Fibroblast of skin of left biceps (primary cell): ENCODE measurements around the gene NUDT5.
"Not testable (repeated sequence)": the region's sequence is repeated elsewhere in the genome, so short reads cannot be mapped to it uniquely, and the experiment has no call there.

Experiments used
- DNase-seq, 2 experiments: peaks; one replicate each; pipeline ENCODE4 v3.0.0-alpha.2; 2013; ENCODE audit warnings: low read depth in 2 of 2

The NUDT5 gene

DNA sequence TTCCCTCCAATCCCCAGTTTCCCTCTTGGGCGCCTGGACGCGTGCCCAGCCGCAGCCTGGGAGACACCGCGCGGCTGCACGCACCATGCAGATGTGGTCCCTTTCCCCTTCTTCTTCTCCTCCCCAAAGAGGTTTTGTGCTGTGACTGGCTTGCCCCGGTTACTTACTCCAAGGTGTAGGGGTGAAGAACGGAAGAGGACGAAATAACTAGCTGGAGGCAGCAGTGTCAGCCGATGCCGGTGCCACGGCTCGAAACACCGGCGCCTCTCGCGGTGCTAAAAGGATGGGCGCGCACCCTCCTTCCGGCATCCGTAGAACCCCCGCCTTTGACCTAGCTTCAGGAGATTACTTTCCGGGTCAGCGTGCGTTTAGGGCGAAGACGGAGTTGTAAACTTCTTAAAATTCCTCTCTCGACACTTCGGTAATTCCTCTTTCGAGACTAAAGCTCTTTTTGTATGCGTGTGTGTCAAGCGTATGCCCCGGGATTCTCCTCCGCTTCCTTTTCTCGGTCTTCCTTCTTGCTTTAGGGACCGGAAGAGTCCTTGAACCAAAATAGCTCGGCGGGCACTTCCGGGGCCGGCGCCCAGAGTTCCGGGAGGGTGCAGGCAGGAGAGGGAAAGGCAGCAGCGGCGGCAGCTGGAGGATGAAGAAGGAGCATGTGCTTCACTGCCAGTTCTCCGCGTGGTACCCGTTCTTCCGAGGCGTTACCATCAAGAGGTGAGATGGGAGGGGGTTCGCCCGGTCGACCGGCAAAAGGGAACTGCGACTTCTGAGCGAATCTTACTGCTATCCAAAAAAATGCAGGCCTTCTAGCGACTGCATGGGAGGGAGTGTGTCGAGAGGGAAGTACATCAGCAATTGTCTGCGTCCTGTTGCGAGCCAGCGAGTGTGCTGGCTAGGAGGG lies at the start of gene NUDT5, which contains the start of gene CDC123:
TSS of gene NUDT5 (minus strand) at position 289 of the 904 bp plus-strand sequence. CDS start 9,600 bp downstream, outside the sequence.
TSS of gene CDC123 (plus strand) at position 586 of the 904 bp plus-strand sequence. CDS start at position 644, 58 bp downstream.
- peak; percentile 57 to 66 for DNase-seq

DNA sequence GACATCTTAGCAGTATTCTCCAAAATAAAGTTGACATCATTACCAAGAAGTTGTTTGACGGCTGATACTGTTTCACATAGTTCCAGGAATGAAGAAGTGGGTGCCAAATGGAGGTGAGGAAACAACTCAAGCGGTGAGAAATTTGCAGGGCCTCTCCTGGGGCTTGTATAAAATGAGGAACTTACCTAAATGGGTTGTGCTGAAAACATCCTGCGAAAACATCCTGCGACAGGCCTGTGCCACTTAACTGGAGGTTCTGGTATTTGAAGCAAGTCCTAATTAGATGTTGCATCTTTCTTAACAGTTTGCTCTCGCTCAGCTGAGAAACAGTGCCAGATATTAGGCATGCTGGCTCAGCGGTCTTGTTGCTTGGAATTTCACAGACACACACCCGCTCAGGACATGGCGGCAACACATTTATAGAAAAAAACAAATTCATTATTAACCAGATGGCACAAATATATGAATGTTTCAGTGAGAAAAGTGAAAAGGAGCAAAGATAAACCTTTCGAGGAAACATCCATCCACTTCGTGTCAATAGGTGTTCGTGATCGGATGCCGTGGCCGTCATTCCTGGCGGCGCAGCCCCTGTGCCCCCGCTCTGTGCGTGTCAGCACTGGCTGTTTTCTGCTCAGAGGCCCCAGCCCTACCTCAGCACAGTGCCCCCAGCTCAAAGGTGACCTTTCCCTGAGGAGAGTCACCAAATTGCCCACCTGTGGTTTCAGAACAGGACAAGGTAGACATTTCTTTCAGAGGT lies 48.4 kb upstream of the NUDT5 start:
- no peak for DNase-seq

DNA sequence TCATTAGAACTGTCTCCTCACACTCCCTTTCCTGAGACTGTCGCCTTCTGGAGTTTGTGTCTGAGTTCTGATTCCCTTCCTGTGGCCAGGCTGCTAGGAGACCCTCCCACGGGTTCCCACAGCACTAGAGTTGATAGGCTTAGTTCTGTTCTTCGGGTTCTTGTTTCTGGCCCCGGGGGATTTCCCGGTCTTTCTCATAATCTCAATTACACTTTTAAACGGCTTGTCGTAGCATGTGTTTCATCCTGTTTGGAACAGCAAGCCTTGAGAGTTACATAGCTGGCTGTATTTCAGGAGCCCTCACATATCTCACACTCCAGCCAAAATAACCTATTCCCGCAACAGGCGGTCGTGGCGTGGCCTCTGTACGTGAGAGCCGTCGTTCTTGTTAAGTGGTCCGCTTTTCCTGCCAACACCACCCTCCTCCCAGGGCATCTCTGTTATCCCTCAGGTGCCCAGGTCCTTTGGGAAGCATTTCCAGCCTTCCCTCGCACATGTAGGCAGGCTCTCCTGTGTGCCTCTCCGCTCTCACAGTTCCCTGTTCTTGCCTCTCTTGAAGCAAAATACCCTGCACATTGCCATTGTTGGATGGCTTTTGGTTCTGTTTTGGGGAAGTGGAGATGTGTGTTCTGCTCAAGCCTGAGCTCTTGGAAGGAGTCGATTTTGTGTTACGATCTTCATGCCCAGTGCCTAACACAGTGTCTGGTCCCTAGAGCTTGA lies 46.3 kb upstream of the NUDT5 start:
- no peak for DNase-seq

DNA sequence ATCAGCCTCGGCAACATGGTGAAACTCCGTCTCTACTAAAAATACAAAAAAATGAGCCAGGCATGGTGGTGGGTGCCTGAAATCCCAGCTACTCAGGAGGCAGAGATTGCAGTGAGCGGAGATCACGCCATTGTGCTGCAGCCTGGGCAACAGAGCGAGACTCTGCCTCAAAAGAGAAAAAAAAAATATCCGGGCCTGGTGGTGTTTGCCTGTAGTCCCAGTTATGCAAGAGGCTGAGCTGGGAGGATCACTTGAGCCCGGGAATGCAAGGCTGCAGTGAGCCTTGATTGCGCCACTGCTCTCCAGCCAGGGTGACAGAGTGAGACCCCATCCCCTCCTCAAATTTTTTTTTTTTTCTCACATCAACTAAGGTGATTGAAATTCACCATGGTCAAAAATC lies 43.1 kb upstream of the NUDT5 start:
- DNase-seq, result no peak

DNA sequence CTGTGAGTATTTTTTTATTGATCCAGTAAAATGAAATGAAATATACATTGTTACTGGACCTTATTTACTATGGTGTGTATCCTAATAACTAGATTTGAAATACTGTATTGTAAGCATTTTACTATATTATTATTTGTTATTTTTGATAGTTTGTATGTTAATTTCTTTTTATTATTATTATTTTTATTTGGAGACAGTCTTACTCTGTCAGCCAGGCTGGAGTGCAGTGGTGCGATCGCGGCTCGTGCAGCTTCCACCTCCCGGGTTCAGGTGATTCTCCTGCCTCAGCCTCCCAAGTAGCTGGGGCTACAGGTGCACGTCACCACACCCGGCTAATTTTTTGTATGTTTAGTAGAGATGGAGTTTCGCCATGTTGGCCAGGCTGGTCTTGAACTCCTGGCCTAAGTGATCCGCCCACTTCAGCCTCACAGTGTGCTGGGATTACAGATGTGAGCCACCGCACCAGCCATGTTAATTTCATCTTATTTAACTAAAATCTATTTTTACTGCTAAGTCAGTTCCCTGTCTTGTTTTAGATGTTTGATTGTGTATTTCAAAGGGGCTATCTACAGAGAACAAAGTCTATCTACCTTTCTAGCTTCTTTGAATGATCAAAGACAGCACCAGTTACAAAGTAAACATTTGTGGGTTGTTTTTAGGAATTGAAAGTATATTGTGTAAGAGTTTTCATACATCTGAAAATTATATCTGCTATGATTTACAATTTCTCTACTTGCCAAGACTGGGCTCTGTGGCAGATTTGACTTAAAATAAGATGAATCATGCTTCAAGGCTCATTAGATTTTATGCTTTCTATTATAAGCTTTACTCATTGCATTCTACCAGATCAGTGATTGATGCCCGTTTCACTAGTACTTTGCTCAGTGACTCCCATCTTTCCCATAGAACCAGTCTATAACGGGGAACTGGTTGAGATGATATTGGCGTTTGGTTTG lies 41.9 kb upstream of the NUDT5 start:
- no peak for DNase-seq

DNA sequence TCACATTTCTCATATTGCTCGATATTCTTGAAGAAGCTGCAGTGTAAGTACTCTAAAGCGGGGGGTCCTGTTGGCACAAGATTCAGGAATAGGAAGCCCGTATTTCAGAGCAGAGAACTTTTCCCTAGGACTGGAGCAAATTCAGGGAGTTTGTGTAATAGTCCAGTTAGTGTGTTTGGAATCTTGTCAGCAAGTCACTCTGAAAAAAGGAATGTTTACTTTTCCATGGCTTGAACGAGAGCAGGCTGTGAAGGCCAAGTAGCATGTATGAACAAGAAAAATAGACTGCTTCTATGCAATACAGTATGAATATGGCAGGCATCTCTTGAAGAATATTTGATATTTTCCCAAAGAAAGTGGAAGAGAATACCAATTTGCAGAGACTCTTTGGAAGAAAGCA lies 40.1 kb upstream of the NUDT5 start:
- DNase-seq, result no peak

DNA sequence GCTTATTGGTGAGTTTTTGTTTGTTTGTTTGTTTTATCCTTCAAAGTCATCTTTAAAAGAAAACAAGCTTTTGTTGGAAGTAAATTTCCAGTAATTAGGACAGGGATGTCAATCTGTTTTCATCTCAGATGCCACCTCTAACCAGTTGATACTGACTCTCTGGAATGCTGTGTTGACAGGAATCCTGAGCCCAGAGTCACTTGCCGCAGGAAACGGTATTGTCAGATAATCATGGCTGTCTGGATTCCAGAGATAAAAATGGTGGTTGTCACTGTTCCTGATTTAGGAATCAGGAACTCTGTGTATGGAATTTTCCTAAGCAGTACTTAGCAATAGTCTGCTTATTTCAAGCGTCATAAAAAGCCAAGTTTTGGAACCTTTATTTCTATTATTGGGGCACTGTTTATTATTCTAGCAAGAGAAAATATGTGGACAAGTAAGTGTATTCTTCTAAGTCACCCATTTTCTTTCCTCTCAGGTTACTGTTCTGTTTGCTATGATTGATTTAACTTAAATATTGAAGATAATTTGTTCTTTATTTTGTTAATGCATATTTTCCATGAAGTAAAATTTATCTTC lies 39.5 kb upstream of the NUDT5 start:
- no peak for DNase-seq

DNA sequence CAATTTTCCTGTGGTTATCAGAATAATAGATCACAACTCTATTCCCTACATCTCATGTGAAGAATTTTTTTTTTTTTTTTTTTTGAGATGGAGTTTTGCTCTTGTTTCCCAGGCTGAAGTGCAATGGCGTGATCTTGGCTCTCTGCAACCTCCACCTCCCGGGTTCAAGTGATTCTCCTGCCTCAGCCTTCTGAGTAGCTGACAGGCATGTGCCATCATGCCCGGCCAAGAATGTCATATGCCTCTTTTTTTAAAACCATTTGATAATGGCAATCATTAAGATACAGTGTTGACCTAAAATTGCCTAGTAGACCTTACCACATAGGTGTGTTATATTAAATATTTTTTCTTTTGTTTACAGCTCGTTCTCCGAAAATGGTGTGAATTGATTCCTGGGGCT lies 39.0 kb upstream of the NUDT5 start:
- DNase-seq, result not testable (repeated sequence)

DNA sequence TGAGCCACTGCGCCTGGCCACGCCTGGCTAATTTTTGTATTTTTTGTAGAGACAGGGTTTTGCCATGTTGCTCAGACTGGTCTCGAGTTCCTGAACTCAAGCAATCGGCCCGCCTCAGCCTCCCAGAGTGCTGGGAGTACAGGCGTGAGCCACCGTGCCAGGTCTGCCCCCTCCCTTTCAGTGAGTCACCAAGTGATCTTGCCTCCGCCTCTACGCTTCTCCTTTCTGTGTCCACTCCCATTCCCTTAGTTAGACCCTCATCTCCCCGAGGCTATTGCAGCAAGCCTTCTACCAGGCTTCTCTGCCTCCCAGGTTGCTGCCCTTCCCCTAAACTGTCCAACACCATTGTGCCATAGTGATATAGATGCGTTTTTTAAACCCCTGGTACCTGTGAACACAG lies 33.2 kb upstream of the NUDT5 start:
- no peak for DNase-seq

DNA sequence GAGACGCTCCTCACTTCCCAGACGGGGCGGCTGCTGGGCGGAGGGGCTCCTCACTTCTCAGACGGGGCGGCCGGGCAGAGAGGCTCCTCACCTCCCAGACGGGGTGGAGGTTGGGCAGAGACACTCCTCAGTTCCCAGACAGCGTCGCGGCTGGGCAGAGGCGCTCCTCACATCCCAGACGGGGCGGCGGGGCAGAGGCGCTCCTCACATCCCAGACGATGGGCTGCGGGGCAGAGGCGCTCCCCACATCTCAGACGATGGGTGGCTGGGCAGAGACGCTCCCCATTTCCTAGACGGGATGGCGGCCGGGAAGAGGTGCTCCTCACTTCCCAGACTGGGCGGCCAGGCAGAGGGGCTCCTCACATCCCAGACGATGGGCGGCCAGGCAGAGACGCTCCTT lies 30.7 kb upstream of the NUDT5 start:
- DNase-seq, result not testable (repeated sequence)

DNA sequence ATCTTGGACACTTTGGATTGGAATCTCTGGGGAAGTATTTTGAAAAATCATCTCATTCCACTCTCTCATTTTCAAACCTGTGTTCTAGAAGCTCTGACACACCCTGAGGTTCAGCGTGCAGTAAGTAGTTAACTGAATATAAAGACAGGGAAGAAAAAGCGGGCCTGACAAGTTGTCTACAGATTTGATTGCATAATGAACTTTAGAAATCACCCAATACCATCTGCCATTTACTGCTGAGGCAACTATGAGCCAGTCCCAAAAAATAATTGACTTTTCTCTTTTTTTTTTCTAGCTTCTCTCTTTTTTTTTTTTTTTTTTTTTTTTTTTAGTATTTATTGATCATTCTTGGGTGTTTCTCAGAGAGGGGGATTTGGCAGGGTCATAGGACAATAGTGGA lies 29.8 kb upstream of the NUDT5 start:
- DNase-seq, result no peak

DNA sequence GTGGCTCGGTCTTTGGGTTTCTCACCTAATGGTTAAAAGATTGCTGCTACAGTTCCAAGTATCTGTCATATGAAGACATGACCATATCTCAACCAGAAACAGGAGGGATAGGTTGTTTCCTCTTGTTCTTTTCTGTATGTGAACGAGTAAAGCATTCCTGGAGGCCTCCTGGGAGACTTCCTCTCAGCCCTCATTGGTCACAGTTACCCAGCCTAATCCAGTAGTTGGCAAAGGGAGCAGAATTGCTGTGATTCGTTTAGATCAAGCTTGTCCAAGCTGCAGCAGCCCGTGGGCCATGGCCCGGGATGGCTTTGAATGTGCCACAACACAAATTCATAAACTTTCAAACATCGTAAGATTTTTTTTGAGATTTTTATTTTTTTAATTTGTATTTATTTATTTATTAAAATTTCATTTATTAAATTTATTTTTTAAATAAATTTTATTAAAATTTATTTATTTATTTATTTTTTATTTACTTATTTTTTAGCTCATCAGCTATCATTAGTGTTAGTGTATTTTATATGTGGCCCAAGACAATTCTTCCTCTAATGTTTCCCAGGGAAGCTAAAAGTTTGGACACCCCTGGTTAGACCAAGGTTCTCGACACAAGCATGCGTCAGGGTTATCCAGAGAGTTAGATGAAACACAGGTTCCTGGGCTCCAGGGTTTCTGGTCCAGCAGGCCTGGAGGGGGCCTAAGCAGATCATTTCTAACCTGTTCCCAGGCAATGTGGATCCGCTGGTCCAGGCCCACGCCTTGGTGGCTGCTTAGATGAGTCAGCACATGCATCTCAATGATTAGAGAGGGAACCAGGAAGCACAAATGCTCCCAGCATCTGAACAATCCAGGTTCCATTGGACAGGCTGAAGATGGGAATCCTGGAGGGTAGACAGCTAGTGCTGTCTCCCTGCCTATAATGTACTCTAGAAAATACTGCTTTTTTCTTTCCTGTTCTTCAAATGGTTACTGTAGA lies 25.9 kb upstream of the NUDT5 start:
- no peak for DNase-seq

DNA sequence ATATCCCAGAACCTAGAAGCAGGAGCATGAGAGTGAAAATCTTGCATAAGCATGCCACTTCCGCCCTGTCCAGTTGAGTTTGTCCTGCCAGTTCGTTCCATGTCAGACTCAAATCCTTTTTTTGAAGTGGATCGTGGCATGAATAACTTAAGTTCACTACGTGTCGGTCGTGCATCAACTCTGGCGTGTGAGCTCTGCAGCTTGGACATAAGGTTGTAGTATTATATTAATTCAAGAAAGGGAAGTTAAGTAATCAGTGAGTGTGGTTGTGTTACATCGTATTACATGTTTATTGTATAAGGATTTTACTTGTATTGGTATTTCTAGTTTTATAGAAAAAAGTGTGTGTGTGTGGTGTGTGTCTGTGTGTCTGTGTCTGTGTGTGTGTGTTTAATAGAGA lies 23.3 kb upstream of the NUDT5 start:
- DNase-seq, result no peak

DNA sequence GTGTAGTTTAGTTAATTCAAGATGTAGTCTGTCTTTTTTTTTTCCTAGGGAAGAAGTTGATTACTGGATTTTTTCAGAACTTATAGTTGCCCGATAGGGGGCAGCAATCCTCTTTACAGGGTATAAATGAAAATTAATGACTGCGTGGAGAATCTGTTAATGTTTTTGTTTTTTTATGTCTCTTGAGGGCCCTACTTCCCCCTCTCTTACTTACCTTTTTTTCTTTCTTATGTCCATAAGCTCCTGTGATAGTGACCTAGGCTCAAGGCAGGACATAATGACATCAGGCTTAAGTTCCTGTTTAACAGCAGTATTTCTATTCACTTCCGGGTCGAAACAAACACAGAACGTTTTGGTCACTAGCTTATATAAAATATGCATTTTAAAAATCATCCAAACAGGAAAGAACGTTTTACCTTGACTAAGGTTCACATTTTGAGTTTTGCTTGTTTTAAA lies 19.1 kb upstream of the NUDT5 start:
- peak; percentile 48 to 50 for DNase-seq

DNA sequence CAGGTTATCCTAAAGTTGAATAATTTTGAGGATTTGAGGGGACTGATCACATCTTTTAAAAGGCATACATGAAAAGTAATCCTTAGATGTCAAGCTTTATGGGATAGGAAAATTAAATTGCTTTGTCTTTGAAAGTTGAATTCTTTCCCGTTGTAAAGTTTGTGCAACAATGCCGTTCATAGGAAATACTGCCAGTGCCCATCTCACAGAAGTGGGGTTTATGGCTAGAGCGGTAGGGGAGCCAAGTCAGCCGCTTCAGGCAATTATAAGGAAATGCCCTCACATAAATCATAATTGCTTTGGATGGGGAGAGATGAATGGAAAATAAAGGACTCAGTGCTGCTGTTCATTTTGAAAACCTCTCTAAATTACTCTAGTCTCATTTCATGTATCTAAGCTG lies 18.4 kb upstream of the NUDT5 start:
- no peak for DNase-seq

DNA sequence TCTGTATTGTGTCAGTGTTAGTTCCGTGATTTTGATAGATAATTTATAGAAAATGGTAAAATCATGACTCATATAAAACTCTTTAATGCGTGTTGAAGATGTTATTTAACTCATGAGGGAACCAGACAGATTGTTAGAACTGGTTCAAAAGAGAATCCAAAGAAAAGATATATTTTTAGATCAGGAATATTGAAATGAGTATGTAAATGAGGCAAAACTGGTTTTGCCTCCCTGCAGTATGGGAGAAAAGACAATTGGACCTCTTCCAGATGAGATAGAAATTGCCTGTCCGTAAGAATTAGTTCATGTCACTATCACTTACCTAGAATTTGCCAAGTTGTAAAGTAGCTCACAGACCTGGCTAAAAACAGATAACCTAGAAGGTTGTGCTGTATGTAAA lies 17.9 kb upstream of the NUDT5 start:
- no peak for DNase-seq

DNA sequence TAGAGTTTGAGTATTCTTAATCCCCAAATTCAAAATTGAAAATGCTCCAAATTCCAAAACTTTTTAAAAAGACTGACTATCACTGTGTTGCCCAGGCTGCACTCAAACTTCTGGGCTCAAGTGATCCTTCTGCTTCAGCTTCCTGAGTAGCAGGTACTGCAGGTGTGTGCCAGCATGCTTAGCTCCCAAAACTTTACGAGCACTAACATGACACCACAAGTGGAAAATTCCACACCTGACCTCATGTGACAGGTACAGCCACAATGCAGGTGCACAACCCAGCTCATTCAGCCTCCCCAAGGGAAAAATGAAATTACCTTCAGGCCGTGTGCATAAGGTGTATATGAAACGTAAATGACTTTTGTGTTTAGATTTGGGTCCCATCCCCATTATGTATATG lies 16.8 kb upstream of the NUDT5 start:
- DNase-seq, result no peak

DNA sequence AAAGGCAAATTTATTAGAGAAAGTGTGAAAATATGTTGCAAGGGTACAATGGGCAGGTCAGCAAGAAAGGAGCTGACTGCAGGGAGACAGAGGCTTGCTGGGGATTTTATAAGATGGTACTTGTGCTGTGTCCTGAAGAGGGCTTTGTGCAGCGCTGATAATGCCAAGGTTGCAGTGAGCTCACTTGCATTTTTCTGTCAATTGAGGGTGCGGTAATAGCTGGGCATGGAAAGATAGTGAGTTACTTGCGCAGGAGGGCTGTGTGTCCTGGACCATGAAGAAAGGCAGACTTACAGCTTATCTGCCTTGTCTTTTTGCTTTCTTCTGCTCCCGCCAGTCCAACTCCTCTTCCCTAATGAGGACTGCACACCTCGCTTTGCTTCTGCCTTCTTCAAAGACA lies 12.8 kb upstream of the NUDT5 start:
- DNase-seq, result no peak

DNA sequence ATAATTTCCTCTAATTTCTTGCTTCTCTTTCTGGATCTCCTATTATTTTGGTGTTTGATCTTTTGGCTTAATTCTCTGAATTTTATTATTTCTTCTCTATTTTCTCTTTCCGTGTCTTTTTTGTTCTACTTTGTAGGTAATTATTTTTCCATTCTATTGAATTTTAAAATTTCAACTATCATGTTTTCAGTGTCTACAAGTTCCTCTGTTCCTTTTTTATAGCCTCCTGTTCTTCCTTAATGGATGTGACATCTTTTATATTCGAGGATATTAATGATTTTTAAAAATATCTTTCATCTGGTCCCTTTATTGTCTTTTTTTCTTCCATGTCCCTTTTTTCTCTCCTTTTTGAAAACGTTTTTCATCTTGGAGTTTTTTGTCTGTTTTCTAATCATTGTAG lies 11.4 kb upstream of the NUDT5 start:
- DNase-seq, result no peak
